ENCODE measurements around the gene HSP90AB1. TPM values are rescaled to one million over a fixed set of nuclear protein-coding genes. Genes with fewer than 3 reads are reported as not detected.
A peak's percentile ranks its signal among the peaks of the same experiment; 100 is the strongest.

The HSP90AB1 gene
- total RNA-seq, 6 experiments from 2014 or later: 847 to 1,026 (median 920) TPM

DNA sequence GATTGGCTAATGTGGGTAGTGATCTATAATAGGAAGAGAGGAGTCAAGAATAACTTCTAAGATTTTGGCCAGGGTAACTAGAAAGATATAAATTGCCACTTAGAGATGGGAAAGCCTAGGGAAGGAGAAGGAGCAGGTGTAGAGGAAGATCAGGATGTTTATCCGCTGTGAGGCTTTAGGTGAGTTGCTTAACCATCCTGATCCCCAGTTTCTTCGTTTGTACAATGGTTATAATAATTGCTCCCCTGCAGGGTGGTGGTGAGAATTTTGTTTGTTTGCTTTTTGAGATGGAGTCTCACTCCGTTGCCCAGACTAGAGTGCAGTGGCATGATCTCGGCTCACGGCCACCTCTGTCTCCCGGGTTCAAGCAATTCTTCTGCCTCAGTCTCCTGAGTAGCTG lies 32.6 kb upstream of the HSP90AB1 start:
- Mint-ChIP-seq H3K27ac (no peak overlapping the region), H3K4me3 (no peak overlapping the region), H3K9me3 (no peaks in the 10 kb centered on the region), H3K36me3 (ENCODE audit: low read depth) (no peaks in the 10 kb centered on the region), H3K4me1 (ENCODE audit: low read depth) (peaks cover 6% of the 10 kb centered on the region; the same call in 1 of the 2 replicates), H3K27me3 (ENCODE audit: insufficient read depth) (peaks cover 9% of the 10 kb centered on the region)
- TF ChIP-seq, protein P1, sequence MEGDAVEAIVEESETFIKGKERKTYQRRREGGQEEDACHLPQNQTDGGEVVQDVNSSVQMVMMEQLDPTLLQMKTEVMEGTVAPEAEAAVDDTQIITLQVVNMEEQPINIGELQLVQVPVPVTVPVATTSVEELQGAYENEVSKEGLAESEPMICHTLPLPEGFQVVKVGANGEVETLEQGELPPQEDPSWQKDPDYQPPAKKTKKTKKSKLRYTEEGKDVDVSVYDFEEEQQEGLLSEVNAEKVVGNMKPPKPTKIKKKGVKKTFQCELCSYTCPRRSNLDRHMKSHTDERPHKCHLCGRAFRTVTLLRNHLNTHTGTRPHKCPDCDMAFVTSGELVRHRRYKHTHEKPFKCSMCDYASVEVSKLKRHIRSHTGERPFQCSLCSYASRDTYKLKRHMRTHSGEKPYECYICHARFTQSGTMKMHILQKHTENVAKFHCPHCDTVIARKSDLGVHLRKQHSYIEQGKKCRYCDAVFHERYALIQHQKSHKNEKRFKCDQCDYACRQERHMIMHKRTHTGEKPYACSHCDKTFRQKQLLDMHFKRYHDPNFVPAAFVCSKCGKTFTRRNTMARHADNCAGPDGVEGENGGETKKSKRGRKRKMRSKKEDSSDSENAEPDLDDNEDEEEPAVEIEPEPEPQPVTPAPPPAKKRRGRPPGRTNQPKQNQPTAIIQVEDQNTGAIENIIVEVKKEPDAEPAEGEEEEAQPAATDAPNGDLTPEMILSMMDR (IDR thresholded peaks at IDR 0.05): no peak
- no peak for DNase-seq

DNA sequence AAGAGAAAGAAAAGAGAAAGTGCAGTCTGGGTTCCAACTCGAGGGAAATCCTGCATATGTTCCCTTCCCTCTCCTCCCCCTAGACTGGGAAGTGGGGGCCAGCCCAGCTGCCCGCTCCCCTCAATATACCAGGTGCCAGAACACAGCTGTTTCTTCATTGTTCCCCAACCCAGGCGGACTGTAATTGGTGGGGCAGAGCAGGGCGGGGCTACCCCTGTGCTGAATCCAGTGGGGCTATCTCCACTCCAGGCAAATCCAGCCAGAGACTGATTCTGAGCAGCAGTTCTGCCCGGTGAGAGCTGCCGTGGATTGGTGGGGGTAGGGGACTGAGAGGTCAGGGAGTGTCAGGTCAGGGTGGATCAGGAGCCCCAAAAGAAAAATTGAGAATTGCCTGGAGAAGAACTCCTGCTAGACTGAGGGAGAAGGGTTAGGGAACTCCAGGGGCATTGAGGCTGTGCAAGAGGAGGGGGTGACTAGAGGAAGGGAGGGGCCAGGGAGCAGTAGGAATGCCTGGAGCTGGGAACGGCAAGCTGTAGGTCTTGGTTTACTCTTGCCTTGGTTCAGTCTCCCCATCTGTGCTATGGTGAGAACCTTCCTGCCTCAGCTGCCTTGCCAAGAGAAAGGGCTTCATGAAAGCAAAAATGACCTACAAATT lies 30.1 kb upstream of the HSP90AB1 start, which contains the start of gene MYMX:
Gene MYMX (plus strand): TSS at position 250 of the 655 bp plus-strand sequence. CDS start 546 bp downstream, outside the sequence.
- H3K27me3 Mint-ChIP-seq (ENCODE audit: insufficient read depth): peaks cover 5% of the 10 kb centered on the region; the same call in 1 of the 2 replicates
- DNase-seq: no peak
- H3K36me3 Mint-ChIP-seq (ENCODE audit: low read depth): no peaks in the 10 kb centered on the region
- H3K4me1 Mint-ChIP-seq (ENCODE audit: low read depth): peaks cover 16% of the 10 kb centered on the region
- H3K4me3 Mint-ChIP-seq: no peak within 1 kb of the TSS
- TF ChIP-seq, protein P1 (IDR thresholded peaks at IDR 0.05): no peak
- no peak within 1 kb of the TSS for H3K27ac Mint-ChIP-seq
- H3K9me3 Mint-ChIP-seq: no peaks in the 10 kb centered on the region

DNA sequence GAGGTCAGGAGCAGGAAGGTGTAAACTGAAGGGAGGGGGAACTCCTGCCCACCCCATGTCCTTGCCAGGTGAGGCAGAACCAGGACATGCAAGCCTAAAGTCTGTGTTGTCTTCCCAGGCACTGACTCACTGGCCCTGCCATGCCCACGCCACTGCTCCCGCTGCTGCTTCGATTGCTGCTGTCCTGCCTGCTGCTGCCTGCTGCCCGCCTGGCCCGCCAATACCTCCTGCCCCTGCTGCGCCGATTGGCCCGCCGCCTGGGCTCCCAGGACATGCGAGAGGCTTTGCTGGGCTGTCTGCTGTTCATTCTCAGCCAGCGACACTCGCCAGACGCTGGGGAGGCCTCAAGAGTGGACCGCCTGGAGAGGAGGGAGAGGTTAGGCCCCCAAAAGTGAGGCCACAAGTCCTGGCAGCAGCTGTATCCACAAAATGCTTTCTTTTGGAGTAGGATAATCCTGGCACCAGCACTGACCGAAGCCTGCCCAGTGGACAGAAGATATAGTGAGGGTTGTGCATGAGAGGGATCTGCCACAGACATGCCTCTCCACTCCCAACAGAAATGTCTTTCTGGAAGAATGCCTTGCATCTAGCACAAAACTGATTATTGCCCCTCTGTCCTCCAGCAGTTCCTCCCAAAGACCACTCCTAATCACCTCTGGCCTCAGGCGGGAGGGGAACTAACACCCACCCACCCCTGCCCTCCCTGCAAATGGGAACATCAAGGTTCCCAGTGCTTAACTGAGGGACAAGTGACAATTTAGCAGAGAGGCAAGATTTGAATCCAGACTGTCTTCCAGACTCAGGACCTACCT lies 29.4 kb upstream of the HSP90AB1 start:
- no peak for DNase-seq
- H3K4me1 Mint-ChIP-seq (ENCODE audit: low read depth): peaks cover 23% of the 10 kb centered on the region

DNA sequence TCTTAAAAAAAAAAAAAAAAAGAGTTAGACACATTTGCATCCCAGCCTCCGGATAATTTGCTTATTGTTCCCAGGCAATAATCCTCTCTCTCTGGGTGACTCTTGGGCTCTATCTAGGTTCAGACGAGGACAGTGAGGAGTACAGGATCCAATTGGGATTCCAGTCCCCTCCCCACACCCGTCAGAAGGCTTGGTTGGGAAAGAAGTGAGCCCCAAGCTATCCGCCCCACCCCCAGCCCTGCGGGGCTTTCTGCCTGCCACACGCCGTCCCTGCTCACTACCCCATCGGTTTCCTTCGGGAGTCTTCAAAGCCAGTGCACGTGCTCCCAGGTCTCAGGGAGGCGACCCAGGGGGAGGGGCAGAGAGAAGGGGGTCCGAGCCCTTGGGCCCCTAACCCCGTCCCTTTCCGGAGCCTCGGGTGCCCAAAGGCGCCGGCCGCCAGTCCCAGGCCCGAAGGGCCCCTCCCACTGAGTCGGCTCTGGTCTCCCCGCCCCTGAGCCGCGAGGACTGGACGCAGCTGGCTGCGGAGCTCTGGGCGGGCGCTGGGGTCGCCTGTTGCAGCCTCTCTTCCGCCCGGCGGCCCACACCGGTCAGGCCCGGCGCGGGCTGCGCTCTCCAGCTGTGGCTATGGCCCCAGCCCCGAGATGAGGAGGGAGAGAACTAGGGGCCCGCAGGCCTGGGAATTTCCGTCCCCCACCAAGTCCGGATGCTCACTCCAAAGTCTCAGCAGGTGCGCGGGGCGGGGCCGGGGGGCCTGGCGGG lies 27.7 kb upstream of the HSP90AB1 start:
- H3K36me3 Mint-ChIP-seq (ENCODE audit: low read depth): no peaks in the 10 kb centered on the region
- peaks cover 2% of the 10 kb centered on the region; the same call in 1 of the 2 replicates for H3K27me3 Mint-ChIP-seq (ENCODE audit: insufficient read depth)
- no peak for DNase-seq
- H3K4me1 Mint-ChIP-seq (ENCODE audit: low read depth): peaks cover 33% of the 10 kb centered on the region
- H3K9me3 Mint-ChIP-seq: no peaks in the 10 kb centered on the region
- TF ChIP-seq, protein P1 (IDR thresholded peaks at IDR 0.05): no peak
- no peak overlapping the region for H3K27ac Mint-ChIP-seq
- H3K4me3 Mint-ChIP-seq: peak overlapping the region; percentile 80

More for the DNA sequence above, 29.4 kb upstream of the HSP90AB1 start:
- Mint-ChIP-seq H3K9me3 (no peaks in the 10 kb centered on the region), H3K27ac (no peak overlapping the region), H3K4me3 (no peak overlapping the region), H3K27me3 (ENCODE audit: insufficient read depth) (peaks cover 2% of the 10 kb centered on the region; the same call in 1 of the 2 replicates), H3K36me3 (ENCODE audit: low read depth) (no peaks in the 10 kb centered on the region)
- TF ChIP-seq, protein P1 (IDR thresholded peaks at IDR 0.05): no peak

All from HFFc6 (cell line).